GM19193 (cell line): ENCODE data around the gene PLXNA2.

Experiments
- POLR2A ChIP-seq: IDR thresholded peaks from 4 replicates; pipeline ENCODE4 v1.6.1; 2011; ENCODE audit not compliant: insufficient read depth, insufficient read length; ENCODE audit errors: extremely low read depth

Gene PLXNA2

GRCh38 chr1:208272311-208272710 is 28.1 kb upstream of the PLXNA2 start:
- no peak for TF ChIP-seq POLR2A

- TF ChIP-seq POLR2A, result no peak
Measured at GRCh38 chr1:208271236-208271635, 27.1 kb upstream of the PLXNA2 start.

DNA sequence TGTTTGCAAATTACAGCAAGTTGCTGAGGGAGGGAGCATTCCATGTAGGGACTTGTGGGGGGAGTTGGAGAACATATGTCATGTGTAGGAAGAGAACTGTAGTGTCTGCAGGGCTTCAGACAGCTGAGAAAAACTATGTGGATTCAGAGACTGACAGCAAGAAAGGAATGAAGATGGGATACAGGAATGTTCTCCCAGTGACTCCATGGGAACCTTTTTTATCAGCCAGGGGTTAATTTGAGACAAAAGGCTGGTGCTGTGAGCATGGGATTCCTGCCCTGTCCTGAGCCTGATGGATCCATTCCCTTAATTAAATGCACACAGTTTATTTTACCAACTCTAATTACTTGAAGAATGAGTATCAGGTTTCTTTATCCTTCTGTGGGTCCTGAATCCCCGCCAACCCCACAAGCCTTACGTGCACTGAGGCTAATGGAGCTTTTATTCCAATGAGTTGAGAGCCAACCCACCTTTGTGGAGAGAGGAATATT is 26.5 kb upstream of the PLXNA2 start:
- TF ChIP-seq POLR2A, result no peak

DNA sequence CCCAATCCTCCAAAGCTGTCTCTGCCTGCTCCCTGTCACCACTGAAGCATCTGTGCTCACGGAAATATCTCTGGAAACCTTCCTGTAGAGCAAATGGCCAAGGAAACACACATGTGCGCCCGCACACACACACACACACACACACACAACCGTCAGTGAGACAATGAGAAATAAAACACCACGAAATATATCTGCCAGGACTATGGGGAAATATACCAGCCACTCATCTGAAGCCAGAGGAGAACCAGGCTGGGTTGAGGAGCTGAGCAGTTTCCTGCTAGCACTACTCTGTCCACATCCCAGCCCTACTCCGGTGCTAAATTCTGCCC is 25.1 kb upstream of the PLXNA2 start:
- no peak for TF ChIP-seq POLR2A

DNA sequence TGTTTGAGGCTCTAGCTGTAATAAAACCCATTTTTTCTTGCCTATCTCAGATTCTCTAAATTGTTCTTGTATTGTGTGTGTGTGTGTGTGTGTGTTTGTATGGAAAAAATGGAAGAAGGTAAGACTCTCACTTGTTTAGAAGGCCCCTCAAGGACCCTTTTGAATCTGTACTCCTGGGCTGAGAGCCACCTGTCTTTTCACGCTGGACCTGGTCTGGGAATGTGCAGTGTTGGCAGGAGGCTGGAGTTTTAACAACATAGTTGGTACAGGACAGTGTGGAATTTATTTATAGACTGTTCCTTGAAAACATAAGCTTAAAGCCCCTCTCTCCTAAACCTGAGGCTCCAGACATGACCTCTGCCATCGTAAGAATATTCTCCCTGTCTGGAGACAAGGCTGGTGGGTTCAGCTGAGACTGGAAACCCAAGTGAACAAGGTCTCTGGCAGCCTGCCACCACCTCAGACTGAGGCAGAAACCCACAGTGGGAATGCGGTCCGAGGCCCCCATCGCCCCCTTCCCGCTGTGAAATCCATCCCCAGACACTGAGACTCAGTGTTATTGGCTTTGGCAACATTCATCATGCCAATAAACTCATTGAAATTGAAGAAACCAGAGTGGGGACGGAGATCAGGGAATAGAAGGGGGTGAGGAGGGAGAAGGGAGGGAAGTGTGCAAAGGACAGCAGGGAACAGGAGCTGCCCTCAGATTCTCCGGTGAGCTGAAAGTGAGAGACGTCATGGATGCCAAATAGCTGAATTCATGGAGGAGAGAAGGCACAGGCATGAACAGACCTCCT is 24.6 kb upstream of the PLXNA2 start:
- TF ChIP-seq POLR2A, result no peak

- TF ChIP-seq POLR2A, result no peak
Measured at GRCh38 chr1:208265525-208265924, 21.3 kb upstream of the PLXNA2 start.

DNA sequence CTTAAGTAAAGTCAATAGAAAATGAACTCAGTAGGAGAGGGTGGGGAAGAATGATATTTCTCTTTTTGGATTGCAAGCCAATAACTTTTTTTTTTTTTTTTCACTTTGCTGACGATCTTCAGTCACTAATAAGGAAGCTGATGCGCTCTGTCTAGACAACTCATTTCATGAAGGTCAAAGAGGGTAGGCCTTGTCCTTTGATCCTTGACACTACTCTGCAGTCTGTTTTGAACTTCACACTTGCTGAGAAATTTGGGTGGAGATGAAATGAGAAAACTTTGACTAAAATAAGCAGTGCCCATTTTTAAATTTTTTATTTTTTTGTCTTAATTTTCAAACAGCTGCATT is 20.9 kb upstream of the PLXNA2 start:
- TF ChIP-seq POLR2A, result no peak

DNA sequence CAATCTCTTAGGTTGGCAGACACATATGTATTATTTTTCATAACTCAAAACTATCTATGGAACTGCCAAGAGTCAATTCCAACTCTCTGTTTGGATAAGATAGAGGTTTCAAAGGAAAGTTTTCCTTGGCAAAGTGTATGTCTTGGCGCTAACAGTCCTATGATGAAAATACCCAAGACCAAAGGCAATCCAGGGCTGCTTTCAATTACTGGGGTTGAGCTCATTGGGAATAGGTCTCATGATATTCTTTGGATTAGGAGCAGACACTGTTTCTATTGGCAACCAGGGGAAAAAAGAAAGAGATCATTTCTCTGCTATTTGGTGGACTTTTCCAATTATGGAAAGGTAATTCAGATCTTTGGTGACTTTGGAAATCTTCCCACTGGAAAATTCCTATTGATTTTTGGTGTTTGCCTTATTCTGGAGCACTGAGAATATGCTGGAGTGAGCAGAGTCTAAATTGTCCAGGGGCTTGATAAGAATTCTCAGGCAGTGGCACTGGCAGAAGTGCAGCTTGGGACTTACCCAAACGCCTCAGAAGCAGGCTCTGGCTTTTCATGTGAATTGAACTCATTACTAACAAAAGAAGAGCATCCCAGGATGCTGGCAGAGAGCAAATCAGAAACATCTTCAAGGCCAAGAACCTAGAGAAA is 20.4 kb upstream of the PLXNA2 start:
- TF ChIP-seq POLR2A, result no peak

GRCh38 chr1:208261874-208262273 is 17.7 kb upstream of the PLXNA2 start:
- TF ChIP-seq POLR2A, result no peak

DNA sequence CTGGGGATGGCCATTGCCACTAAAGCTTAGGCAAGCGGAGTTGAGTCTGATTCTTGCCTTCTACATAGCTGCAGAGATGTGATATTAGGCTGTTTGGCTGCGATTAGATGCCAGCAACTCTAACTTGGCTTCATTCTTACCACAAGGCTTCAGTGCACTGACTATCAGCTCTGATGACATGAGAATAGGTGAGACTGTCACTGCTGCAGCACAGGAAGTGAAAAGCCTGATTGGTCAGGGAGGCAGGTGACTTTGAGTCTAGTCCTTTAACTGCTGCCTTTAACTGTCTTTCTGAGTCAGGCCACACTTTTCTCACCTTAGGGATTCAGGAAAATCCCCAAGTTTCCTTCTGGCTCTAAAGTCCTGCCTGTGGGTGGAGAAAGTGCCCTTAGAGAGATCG is 14.1 kb upstream of the PLXNA2 start:
- TF ChIP-seq POLR2A, result no peak

DNA sequence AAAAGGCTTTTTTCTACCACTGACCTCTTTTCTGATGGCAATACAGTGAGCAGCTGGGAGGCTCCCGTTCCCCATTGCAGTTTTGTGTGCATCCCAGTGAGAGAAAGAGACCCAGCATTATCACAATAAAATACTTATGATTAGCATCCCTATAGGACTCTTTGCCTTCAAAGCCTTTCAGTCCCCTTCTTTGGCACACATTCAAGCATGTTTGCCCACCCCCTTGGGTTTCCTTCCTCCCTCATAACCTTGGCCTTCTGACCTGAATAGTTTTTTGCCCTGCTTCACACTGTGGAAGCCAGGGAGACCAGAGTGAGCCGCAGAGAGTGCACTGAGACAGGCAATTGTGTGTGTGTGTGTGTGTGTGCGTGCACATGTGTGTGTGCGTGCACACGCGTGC is 13.2 kb upstream of the PLXNA2 start:
- TF ChIP-seq POLR2A, result no peak

- TF ChIP-seq POLR2A, result no peak
Measured at GRCh38 chr1:208256556-208256955, 12.4 kb upstream of the PLXNA2 start.

DNA sequence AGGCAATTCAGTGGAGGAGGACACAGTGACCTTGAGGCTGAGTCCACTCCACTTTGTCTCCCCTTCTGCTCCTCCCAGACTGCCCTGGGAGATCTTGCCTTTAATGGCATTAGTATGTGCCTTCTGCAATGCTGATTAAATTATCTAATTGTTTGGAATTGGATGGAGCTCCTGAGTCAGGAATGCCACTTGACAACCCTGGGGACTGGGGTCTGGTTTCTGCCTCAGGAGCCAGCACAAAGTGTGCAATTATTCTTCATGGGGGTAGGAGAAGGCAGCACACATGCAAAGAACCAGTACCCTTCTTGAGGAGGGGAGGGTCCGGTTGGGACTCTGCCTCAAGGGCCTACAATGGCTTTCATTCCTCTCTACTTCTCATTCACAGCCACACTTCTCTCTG is 11.9 kb upstream of the PLXNA2 start:
- no peak for TF ChIP-seq POLR2A

DNA sequence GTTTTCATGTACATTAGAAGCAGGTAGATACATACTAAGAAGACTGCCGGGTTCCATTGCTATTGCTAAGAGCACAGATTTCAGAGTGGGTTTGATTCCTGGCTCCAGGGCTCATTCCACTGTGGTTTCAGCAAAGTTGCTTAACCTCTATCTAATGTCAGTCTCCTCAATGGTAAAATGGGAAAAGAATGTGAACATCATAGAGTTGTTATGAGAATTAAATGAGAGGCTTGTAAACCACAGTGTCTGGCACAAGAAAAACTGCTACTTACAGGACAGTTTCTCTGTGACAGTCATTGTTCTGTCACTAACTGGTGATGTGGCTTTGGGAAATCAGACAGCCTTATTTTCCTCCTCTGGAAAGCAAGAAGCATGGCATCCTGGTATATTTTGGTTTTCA is 10.7 kb upstream of the PLXNA2 start:
- no peak for TF ChIP-seq POLR2A

GRCh38 chr1:208254376-208254775 is 10.2 kb upstream of the PLXNA2 start:
- TF ChIP-seq POLR2A, result no peak

GRCh38 chr1:208252836-208253576 is 8.8 kb upstream of the PLXNA2 start:
- TF ChIP-seq POLR2A, result no peak

GRCh38 chr1:208251911-208252835 is 8.0 kb upstream of the PLXNA2 start:
- TF ChIP-seq POLR2A, result no peak
